NB4 (cell line): ENCODE measurements around the gene NINJ1.

Experiments used
- DNase-seq: peaks from one replicate; pipeline ENCODE4 v3.0.0; 2010; ENCODE audit warnings: low read depth
- H3K4me3 ChIP-seq: one replicate; pipeline ENCODE4 v1.5.1; 2011; ENCODE audit warnings: mild to moderate bottlenecking, low read depth, low read length, moderate library complexity
- CTCF ChIP-seq: IDR thresholded peaks from one replicate; pipeline ENCODE4 v1.5.1; 2012; ENCODE audit warnings: low read depth, low read length
- MYC ChIP-seq: IDR thresholded peaks from 2 replicates; pipeline ENCODE4 v1.6.1; 2011; ENCODE audit warnings: low read depth, low read length
- POLR2A ChIP-seq: IDR thresholded peaks from 2 replicates; pipeline ENCODE4 v1.6.1; 2011; ENCODE audit warnings: mild to moderate bottlenecking; ENCODE audit not compliant: insufficient read length; ENCODE audit errors: extremely low read depth
- TF ChIP-seq, protein P1 (sequence below): IDR thresholded peaks from 2 replicates; pipeline ENCODE4 v1.6.1; 2011; ENCODE audit warnings: low read depth, low read length

NINJ1 gene

GRCh38 chr9:93125331-93125894, 8.6 kb downstream of the NINJ1 start:
- TF ChIP-seq, protein P1, sequence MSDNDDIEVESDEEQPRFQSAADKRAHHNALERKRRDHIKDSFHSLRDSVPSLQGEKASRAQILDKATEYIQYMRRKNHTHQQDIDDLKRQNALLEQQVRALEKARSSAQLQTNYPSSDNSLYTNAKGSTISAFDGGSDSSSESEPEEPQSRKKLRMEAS, result no peak
- TF ChIP-seq MYC (no peak), POLR2A (no peak), CTCF (no peak)
- no peak overlapping the region for H3K4me3 ChIP-seq
- DNase-seq, result no peak

DNA sequence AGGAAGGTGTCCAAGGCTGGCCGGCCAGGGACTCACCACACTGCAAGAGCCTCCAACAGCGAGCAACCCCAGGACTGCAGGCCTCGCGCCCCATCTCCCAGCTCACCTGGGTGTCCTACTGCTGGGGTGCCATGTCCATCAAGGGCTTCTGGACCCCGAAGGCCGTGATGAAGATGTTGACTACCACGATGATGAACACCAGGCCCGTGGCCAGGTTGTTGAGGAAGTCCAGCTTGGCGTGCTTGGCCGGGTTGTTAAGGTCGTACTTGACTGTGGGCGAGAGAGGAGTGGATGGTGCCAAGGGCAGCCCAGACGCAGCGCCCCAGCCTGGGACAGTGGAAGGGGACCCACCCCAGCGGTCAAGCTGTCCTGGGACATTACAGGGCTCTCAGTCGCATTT, 9.3 kb downstream of the NINJ1 start:
- TF ChIP-seq CTCF, result no peak
- no peak for TF ChIP-seq MYC
- no peak for TF ChIP-seq POLR2A
- TF ChIP-seq, protein P1, result no peak
- H3K4me3 ChIP-seq, result no peak overlapping the region
- DNase-seq, result no peak

GRCh38 chr9:93123561-93124283, 10.3 kb downstream of the NINJ1 start:
- no peak for DNase-seq
- TF ChIP-seq POLR2A (no peak), CTCF (no peak), MYC (no peak)
- TF ChIP-seq, protein P1, result no peak
- no peak overlapping the region for H3K4me3 ChIP-seq

- TF ChIP-seq CTCF (no peak), MYC (no peak), POLR2A (no peak)
- TF ChIP-seq, protein P1, result no peak
- no peak for DNase-seq
- H3K4me3 ChIP-seq, result no peak overlapping the region
These were observed 11.3 kb downstream of the NINJ1 start for GRCh38 chr9:93122721-93123221.

GRCh38 chr9:93121316-93122241, 12.5 kb downstream of the NINJ1 start:
- H3K4me3 ChIP-seq, result no peak overlapping the region
- no peak for DNase-seq
- no peak for TF ChIP-seq CTCF
- TF ChIP-seq, protein P1, result no peak
- TF ChIP-seq POLR2A, result no peak
- TF ChIP-seq MYC, result no peak
